H1 (cell line): Measurements from ENCODE around the gene CYP2B6.
"Not testable (repeated sequence)": the region's sequence is repeated elsewhere in the genome, so short reads cannot be mapped to it uniquely, and the experiment has no call there.

Source experiments
- CHD2 ChIP-seq: IDR thresholded peaks from 2 replicates; pipeline ENCODE4 v1.6.1; 2012; ENCODE audit warnings: low read length, improper control_type of control experiment
- EP300 ChIP-seq, 2 experiments: IDR thresholded peaks; 1 replicate in 1 of 2; 2 replicates in 1 of 2; pipeline ENCODE4 v1.6.1; 2011 to 2012; ENCODE audit warnings: low read depth in 2 of 2, low read length in 2 of 2, mild to moderate bottlenecking in 2 of 2, borderline replicate concordance in 1 of 2, inconsistent platforms in 1 of 2, moderate library complexity in 1 of 2
- HDAC2 ChIP-seq, 2 experiments: fragments of 300-600 bp in 1 of 2; sonication (generic) in 1 of 2; IDR thresholded peaks; 2 replicates each; pipeline ENCODE4 v1.6.1; 2011 to 2012; ENCODE audit warnings: low read depth in 2 of 2, low read length in 2 of 2, mild to moderate bottlenecking in 2 of 2, moderate library complexity in 2 of 2, borderline replicate concordance in 1 of 2, inconsistent platforms in 1 of 2

DNA sequence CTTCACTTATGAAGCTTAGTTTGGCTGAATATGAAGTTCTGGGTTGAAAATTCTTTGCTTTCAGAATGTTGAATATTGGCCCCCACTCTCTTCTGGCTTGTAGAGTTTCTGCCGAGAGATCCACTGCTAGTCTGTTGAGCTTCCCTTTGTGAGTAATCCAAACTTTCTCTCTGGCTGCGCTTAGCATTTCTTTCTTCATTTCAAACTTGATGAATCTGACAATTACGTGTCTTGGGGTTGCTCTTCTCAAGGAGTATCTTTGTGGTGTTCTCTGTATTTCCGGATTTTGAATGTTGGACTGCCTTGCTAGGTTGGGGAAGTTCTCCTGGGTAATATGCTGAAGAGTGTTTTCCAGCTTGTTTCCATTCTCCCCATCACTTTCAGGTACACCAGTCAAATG is 21.4 kb upstream of the CYP2B6 start:
- TF ChIP-seq HDAC2 (IDR thresholded peaks at IDR 0.05; ENCODE audit: borderline replicate concordance in 1 of 2, low read depth in 2 of 2, low read length in 2 of 2); CHD2; EP300 (IDR thresholded peaks at IDR 0.05; ENCODE audit: borderline replicate concordance in 1 of 2, low read depth in 2 of 2, low read length in 2 of 2): not testable (repeated sequence)
